NCI-H1092 treated with DMSO at 0.1 percent for 48 hours (cell line): Measurements from ENCODE around the gene LRRC4C.

Experiments used
- DNase-seq: peaks from one replicate; lab custom pipeline; 2025; lab: John Stamatoyannopoulos, UW

Gene LRRC4C

GRCh38 chr11:40467771-40468170, 991.7 kb downstream of the LRRC4C start:
- no peak for DNase-seq

- no peak for DNase-seq
Measured at GRCh38 chr11:40445391-40445790, 1014.1 kb downstream of the LRRC4C start.

- no peak for DNase-seq
Measured at GRCh38 chr11:40444151-40444550, 1015.3 kb downstream of the LRRC4C start.

GRCh38 chr11:40435344-40435743, 1024.1 kb downstream of the LRRC4C start:
- no peak for DNase-seq

GRCh38 chr11:40434926-40435325, 1024.5 kb downstream of the LRRC4C start:
- DNase-seq: no peak

GRCh38 chr11:40432358-40432757, 1027.1 kb downstream of the LRRC4C start:
- DNase-seq: no peak

GRCh38 chr11:40425168-40425567, 1034.3 kb downstream of the LRRC4C start:
- no peak for DNase-seq

- no peak for DNase-seq
Measured at GRCh38 chr11:40421208-40421981, 1038.1 kb downstream of the LRRC4C start.

- no peak for DNase-seq
Measured at GRCh38 chr11:40417627-40418026, 1041.8 kb downstream of the LRRC4C start.

GRCh38 chr11:40407355-40407754, 1052.1 kb downstream of the LRRC4C start:
- DNase-seq: no peak

GRCh38 chr11:40405614-40406013, 1053.8 kb downstream of the LRRC4C start:
- DNase-seq: no peak

GRCh38 chr11:40403321-40403720, 1056.1 kb downstream of the LRRC4C start:
- DNase-seq: no peak

GRCh38 chr11:40401132-40401853, 1058.2 kb downstream of the LRRC4C start:
- peak; percentile 66 for DNase-seq

- no peak for DNase-seq
Measured at GRCh38 chr11:40397141-40397540, 1062.3 kb downstream of the LRRC4C start.

GRCh38 chr11:40393511-40393910, 1065.9 kb downstream of the LRRC4C start:
- no peak for DNase-seq

- no peak for DNase-seq
Measured at GRCh38 chr11:40391679-40392078, 1067.8 kb downstream of the LRRC4C start.

- no peak for DNase-seq
Measured at GRCh38 chr11:40388097-40388818, 1071.2 kb downstream of the LRRC4C start.

GRCh38 chr11:40387240-40387980, 1072.0 kb downstream of the LRRC4C start:
- no peak for DNase-seq

- no peak for DNase-seq
Measured at GRCh38 chr11:40384991-40385390, 1074.5 kb downstream of the LRRC4C start.

GRCh38 chr11:40381481-40381880, 1078.0 kb downstream of the LRRC4C start:
- no peak for DNase-seq

GRCh38 chr11:40380835-40381234, 1078.6 kb downstream of the LRRC4C start:
- no peak for DNase-seq

- DNase-seq: no peak
Measured at GRCh38 chr11:40376331-40376730, 1083.1 kb downstream of the LRRC4C start.
